Pancreas (tissue), 10 donors: ENCODE data around the gene ATP2A1. TPM values are rescaled to one million over a fixed set of nuclear protein-coding genes. Genes with fewer than 3 reads are reported as not detected.

Experiments
- ATAC-seq, 4 donors: fragments of 200-7000 bp; cut with Tn5 transposase; one replicate each; pipeline versions ENCODE4 v1.8.0 to v1.9.1; 2020; ENCODE audit warnings: mild to moderate bottlenecking in 4 of 4, moderate library complexity in 4 of 4
- DNase-seq, 6 donors: peaks; one replicate each; pipeline ENCODE4 v3.0.0-alpha.2; 2020
- FAIRE-seq: peaks from 2 replicates; lab custom pipeline; 2012; peaks lifted over from hg19 to GRCh38; lab: Jason Lieb, UNC
- H3K27ac ChIP-seq, 4 donors: fragments of 200-600 bp; sonication (generic); 1 replicate in 3 of 4; 2 replicates in 1 of 4; pipeline versions ENCODE4 v1.5.0 to v1.8.0; 2020
- H3K27me3 ChIP-seq, 4 donors: fragments of 200-600 bp; one replicate each; pipeline ENCODE4 v1.8.0; 2021
- H3K36me3 ChIP-seq, 3 donors: fragments of 200-600 bp; sonication (generic) in 1 of 3; one replicate each; pipeline versions ENCODE4 v1.5.0 to v1.8.0; 2020 to 2021
- H3K4me1 ChIP-seq, 3 donors: fragments of 200-600 bp; one replicate each; pipeline ENCODE4 v1.8.0; 2021
- H3K4me3 ChIP-seq, 4 donors: fragments of 200-600 bp; sonication (generic) in 2 of 4; one replicate each; pipeline versions ENCODE4 v1.5.0 to v1.8.0; 2020 to 2021
- H3K9me3 ChIP-seq, 4 donors: fragments of 200-600 bp; one replicate each; pipeline ENCODE4 v1.8.0; 2021
- WGBS, 2 donors: extraction: QIAGEN DNeasy Blood & Tissue Kit; methylation state at CpG; one replicate each; pipeline ENCODE4 v1.1.7; 2013; 5-methylcytosine and 5-hydroxymethylcytosine counted together
- intact Hi-C, 3 donors: fragments of 100-400 bp; cut with DNase I; formaldehyde crosslinking; loops; one replicate each; pipeline versions ENCODE4 v1.11.1 to v1.14.2; 2022
- polyA plus RNA-seq, 2 donors: library from polyadenylated mRNA; stranded (reverse); fragments of 200-250 nt; gene quantifications; one replicate each; pipeline ENCODE4 v1.2.3, GENCODE V29; 2013
- total RNA-seq, 6 donors: library from RNA; stranded (reverse); fragmentation: NEBNext Ultra II Directional in 4 of 6; extraction: Animal tissue kit (Norgen Biotek cat#: 25700) in 4 of 6; gene quantifications; one replicate each; pipeline versions ENCODE4 v1.2.1 to v1.2.4, GENCODE V29; 2021 to 2023
- TF ChIP-seq, protein P1 (sequence below), 4 donors: fragments of 200-600 bp; sonication (generic) in 3 of 4; IDR thresholded peaks; one replicate each; pipeline versions ENCODE4 v1.5.0 to v1.8.0; 2021; ENCODE audit warnings: antibody characterized with exemption in 4 of 4
- donor health status: healthy with polysubstance abuse.
- donor health status: DM: no; HTN: no; CAD: no; lungs with moderate emphysema.
- donor health status: DM: no; HTN: no; CAD: no.
- donor health status: control.
- donor health status: control.
- donor health status: Bipolar disorder and iron deficiency.
- donor health status: DM: yes; HTN: yes; CAD: no.
- donor health status: DM: no; HTN: no; CAD: no.
- donor health status: DM: no; HTN: no; CAD: no.
- donor health status: DM: yes; HTN: yes; CAD: no.

Gene ATP2A1
- total and polyA plus RNA-seq, 8 donors: 0.20 to 0.84 (median 0.35) TPM; not detected in 2

DNA sequence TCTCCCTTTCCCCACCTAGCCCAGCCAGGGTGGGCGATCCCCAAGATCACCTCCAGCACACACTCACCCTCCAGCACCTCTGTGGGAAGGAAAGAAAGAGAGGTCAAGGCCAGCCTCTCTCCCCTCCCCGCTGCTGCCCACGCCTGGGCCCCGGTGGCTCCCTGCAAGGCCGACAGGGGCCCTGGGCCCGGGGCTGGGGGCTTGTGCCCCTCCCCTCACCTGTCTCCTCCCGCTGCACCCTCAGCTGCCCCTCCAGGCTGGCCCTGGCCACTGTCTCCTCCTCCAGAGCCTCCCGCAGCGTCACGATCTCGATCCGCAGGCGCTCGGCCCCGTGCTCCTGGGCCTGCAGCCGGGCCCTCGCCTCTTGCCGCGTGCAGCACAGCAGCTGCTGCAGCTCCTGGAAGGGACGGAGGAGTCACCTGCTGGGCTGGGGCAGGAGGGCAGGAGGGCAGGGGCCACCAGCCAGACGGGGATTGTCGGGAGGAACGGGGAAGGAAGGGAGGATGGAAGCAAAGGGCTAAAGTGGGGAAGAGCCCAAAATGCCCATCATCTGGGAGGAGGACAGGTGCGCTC is 27.6 kb downstream of the ATP2A1 start:
- no peaks in the 10 kb centered on the region for H3K9me3 ChIP-seq
- H3K4me3 ChIP-seq: no peak overlapping the region
- DNase-seq: peak in 1 of 6 donors; percentile 26
- no peak for ATAC-seq
- 82 to 85% methylated on average over 22 of the region's 24 CpGs for WGBS, 2 donors
- TF ChIP-seq, protein P1, sequence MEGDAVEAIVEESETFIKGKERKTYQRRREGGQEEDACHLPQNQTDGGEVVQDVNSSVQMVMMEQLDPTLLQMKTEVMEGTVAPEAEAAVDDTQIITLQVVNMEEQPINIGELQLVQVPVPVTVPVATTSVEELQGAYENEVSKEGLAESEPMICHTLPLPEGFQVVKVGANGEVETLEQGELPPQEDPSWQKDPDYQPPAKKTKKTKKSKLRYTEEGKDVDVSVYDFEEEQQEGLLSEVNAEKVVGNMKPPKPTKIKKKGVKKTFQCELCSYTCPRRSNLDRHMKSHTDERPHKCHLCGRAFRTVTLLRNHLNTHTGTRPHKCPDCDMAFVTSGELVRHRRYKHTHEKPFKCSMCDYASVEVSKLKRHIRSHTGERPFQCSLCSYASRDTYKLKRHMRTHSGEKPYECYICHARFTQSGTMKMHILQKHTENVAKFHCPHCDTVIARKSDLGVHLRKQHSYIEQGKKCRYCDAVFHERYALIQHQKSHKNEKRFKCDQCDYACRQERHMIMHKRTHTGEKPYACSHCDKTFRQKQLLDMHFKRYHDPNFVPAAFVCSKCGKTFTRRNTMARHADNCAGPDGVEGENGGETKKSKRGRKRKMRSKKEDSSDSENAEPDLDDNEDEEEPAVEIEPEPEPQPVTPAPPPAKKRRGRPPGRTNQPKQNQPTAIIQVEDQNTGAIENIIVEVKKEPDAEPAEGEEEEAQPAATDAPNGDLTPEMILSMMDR (IDR thresholded peaks at IDR 0.05): no peak
- intact Hi-C loops: no loop called here
- H3K36me3 ChIP-seq: peaks cover 0 to 17% (median 0%) of the 10 kb centered on the region in 3 donors
- H3K4me1 ChIP-seq: no peaks in the 10 kb centered on the region
- H3K27ac ChIP-seq: no peak overlapping the region
- H3K27me3 ChIP-seq: no peaks in the 10 kb centered on the region
- no peak for FAIRE-seq

DNA sequence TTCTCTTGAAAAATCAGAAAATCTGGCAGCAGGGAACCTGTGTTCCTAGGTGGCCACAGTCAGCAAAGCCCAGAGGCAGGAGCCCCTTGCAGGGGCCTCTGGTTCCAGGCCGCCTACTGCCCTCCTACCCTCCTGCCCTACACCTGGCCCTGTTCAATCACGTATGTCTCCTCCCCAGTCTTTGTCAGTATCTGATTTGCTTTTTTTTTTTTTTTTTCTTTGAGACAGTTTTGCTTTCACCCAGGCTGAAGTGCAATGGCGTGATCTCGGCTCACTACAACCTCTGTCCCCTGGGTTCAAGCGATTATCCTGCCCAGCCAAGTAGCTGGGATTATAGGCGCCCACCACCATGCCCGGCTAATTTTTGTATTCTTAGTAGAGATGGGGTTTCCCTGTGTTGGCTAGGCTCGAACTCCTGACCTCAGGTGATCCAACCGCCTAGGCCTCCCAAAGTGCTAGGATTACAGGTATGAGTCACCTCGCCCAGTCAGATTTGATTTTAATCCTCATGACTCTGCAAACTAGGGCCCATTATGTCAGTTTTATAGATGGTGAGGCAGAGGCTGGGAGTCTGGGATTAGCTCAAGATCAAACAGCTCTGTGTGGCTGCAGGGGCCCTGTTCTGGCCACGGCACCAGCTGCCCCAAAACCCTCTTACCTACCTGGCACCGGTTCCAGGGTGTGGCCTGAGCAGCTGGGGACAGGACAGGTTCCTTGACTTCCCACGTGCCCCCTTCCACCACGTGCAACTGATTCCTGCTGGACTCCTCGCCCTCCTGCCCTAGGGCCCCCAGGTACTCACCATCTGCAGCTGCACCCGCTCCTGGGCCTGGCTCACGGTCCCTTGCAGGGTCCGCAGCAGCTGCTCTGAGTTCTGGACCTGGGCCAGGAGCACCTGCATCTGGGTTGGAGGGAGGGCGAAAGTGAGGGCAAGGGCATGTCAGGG is 32.1 kb downstream of the ATP2A1 start:
- ATAC-seq: no peak
- FAIRE-seq: no peak
- Histone ChIP-seq H3K9me3 (no peaks in the 10 kb centered on the region), H3K36me3 (peaks cover 0 to 30% (median 6%) of the 10 kb centered on the region in 3 donors), H3K4me1 (no peaks in the 10 kb centered on the region), H3K27ac (no peak overlapping the region), H3K4me3 (no peak overlapping the region), H3K27me3 (no peaks in the 10 kb centered on the region)
- intact Hi-C loops: loop anchor here in 1 of 3 donors (10.0 kb wide), 1 partner anchor 46 kb away; the partner anchor contains the start of gene SH2B1
- TF ChIP-seq, protein P1 (IDR thresholded peaks at IDR 0.05): no peak
- WGBS, 2 donors: 86 to 89% methylated on average over 19 of the region's 19 CpGs
- peak in 2 of 6 donors; percentile 36 to 75 for DNase-seq

DNA sequence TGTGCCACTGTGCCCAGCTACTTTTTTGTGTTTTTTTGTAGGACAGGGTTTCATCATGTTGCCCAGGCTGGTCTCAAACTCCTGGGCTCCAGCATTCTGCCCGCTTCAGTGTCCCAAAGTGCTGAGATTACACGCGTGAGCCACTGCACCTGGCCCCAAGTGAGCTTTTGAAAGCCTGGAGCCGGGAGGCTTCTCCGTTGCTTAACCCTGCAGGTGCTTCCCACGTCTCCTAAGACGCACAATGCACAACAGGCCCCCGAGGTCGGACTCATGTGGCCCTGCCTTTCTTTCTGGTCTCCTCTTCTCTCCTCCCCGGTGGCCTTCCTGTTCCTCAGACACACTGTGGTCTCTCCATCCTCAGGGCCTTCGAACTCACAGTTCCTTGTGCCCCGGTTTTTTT is 34.3 kb downstream of the ATP2A1 start:
- Histone ChIP-seq H3K27ac (no peak overlapping the region), H3K36me3 (peaks cover 0 to 30% (median 6%) of the 10 kb centered on the region in 3 donors), H3K4me3 (no peak overlapping the region), H3K9me3 (no peaks in the 10 kb centered on the region), H3K27me3 (no peaks in the 10 kb centered on the region), H3K4me1 (no peaks in the 10 kb centered on the region)
- no peak for FAIRE-seq
- intact Hi-C loops: loop anchor here in 1 of 3 donors (10.0 kb wide), 1 partner anchor 48 kb away; the partner anchor contains the start of gene SH2B1
- DNase-seq: no peak
- TF ChIP-seq, protein P1 (IDR thresholded peaks at IDR 0.05): no peak
- WGBS, 2 donors: 85 to 88% methylated on average over 12 of the region's 12 CpGs
- ATAC-seq: no peak

DNA sequence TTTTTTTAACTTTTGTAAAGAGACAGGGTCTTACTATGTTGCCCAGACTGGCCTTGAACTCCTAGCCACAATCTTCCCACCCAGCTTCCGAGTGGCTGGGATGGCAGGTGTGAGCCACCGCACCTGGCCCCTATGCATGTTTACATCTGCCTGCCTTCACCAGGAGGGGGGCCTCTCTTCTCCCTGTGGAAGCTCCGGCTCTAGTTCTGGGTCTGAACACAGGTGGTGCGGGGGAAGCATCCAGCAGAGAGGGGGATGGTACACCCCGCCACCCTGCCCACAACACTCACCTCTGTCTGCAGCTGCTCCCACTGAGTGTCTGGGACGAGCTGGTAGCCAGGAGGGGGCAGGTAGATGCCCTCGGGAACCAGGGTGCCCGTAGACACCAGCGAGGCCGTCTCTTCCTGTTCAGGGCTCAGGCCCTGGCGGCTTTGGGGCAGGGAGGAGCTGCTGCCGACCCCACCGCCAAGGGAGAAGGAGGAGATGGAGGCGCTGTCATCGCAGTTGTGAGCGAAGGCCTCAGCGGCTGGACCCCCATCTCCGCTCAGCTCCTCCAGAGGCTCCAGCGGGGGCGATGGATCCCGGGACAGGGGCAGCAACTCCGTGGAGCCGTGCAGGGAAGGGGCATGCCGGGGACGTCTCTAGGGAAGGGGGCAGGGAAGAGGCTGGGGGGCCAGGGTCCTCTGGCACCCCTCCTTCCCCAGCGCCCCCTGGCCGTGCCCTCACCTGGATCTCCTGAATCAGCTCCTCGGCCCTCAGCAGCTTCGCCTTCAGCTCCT is 35.8 kb downstream of the ATP2A1 start:
- WGBS, 2 donors: 91% methylated on average over 22 to 29 of the region's 29 CpGs
- TF ChIP-seq, protein P1 (IDR thresholded peaks at IDR 0.05): no peak
- ATAC-seq (no peak), FAIRE-seq (no peak), DNase-seq (no peak)
- H3K27me3 ChIP-seq: no peaks in the 10 kb centered on the region
- intact Hi-C loops: loop anchor here in 1 of 3 donors (10.0 kb wide), 1 partner anchor 49 kb away; the partner anchor contains the start of gene SH2B1
- no peaks in the 10 kb centered on the region for H3K9me3 ChIP-seq
- peaks cover 0 to 27% (median 6%) of the 10 kb centered on the region in 3 donors for H3K36me3 ChIP-seq
- no peaks in the 10 kb centered on the region for H3K4me1 ChIP-seq
- no peak overlapping the region for H3K27ac ChIP-seq
- no peak overlapping the region for H3K4me3 ChIP-seq
